Neural crest cell (in vitro differentiated cells): Measurements from ENCODE around the gene C5orf52. TPM values are rescaled to one million over a fixed set of nuclear protein-coding genes. Genes with fewer than 3 reads are reported as not detected.

Experiments used
- DNase-seq: peaks from one replicate; pipeline ENCODE4 v3.0.0; 2021; ENCODE audit warnings: low read depth, mixed read lengths, low spot score
- H3K27ac Mint-ChIP-seq: one replicate; pipeline ENCODE4 v1.8.0; 2021; ENCODE audit warnings: mild to moderate bottlenecking, mixed read lengths; ENCODE audit not compliant: unreplicated experiment
- H3K27me3 Mint-ChIP-seq: 2 replicates; pipeline ENCODE4 v1.8.0; 2021; ENCODE audit warnings: low read depth, mild to moderate bottlenecking, mixed read lengths
- H3K36me3 Mint-ChIP-seq: 2 replicates; pipeline ENCODE4 v1.8.0; 2021; ENCODE audit warnings: low read depth, mild to moderate bottlenecking, mixed read lengths
- H3K4me1 Mint-ChIP-seq: 2 replicates; pipeline ENCODE4 v1.8.0; 2021; ENCODE audit warnings: mixed read lengths
- H3K4me3 Mint-ChIP-seq: one replicate; pipeline ENCODE4 v1.8.0; 2021; ENCODE audit warnings: mild to moderate bottlenecking, mixed read lengths
- H3K9me3 Mint-ChIP-seq: 2 replicates; pipeline ENCODE4 v1.8.0; 2021; ENCODE audit warnings: mixed read lengths
- total RNA-seq: library from RNA; stranded (reverse); gene quantifications from 2 replicates; pipeline ENCODE4 v1.2.1, GENCODE V29; 2021
- TF ChIP-seq, protein P1 (sequence below): fragments of 200-600 bp; sonication (generic); conservative IDR thresholded peaks from 2 replicates; pipeline ENCODE4 v1.5.0; 2021; ENCODE audit warnings: antibody characterized with exemption, mild to moderate bottlenecking

C5orf52 gene
- total RNA-seq, 1 donor from 2014 or later: not detected

DNA sequence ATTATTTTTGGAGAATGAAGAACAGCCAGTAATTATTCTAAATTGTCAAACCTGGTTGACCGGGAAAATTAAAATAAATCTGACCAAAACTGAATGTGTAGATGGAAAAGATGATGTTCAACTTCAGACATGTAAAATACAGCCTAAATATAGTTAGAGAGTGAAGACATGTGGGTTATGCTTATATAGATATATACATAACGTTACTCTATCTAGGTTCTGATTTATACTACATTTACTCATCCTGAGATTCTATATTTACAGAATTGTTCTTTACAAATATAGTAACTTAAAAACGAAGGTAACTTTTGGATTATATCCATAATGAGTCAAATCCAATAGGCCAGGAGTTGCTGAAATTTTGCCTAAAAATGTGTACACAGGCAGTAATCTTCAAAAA is 39.1 kb downstream of the C5orf52 start:
- no peaks in the 10 kb centered on the region for H3K27me3 Mint-ChIP-seq
- no peaks in the 10 kb centered on the region for H3K4me1 Mint-ChIP-seq
- no peaks in the 10 kb centered on the region for H3K9me3 Mint-ChIP-seq
- DNase-seq: no peak
- H3K36me3 Mint-ChIP-seq: no peaks in the 10 kb centered on the region
- H3K4me3 Mint-ChIP-seq: no peak overlapping the region
- H3K27ac Mint-ChIP-seq: no peak overlapping the region
- TF ChIP-seq, protein P1, sequence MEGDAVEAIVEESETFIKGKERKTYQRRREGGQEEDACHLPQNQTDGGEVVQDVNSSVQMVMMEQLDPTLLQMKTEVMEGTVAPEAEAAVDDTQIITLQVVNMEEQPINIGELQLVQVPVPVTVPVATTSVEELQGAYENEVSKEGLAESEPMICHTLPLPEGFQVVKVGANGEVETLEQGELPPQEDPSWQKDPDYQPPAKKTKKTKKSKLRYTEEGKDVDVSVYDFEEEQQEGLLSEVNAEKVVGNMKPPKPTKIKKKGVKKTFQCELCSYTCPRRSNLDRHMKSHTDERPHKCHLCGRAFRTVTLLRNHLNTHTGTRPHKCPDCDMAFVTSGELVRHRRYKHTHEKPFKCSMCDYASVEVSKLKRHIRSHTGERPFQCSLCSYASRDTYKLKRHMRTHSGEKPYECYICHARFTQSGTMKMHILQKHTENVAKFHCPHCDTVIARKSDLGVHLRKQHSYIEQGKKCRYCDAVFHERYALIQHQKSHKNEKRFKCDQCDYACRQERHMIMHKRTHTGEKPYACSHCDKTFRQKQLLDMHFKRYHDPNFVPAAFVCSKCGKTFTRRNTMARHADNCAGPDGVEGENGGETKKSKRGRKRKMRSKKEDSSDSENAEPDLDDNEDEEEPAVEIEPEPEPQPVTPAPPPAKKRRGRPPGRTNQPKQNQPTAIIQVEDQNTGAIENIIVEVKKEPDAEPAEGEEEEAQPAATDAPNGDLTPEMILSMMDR: no peak

DNA sequence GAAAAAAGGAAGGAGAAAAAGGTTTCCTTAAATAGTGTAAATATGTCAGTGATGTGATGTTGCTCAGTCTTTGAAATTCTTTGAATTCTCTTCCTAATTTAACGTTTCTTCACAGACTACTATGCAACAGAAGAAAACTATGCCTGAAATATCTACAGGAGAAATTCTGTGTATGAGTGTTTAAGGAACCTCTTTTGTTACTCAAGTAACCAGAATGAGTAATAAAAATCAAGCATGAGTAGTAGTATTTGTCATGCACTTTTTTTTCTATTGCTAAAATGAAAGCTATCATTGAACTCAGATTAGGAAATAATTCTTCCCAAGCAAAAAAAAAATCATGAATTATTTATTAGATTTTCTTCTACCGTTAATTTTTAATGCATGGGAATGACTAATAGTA is 39.5 kb downstream of the C5orf52 start:
- Mint-ChIP-seq H3K27ac (no peak overlapping the region), H3K9me3 (no peaks in the 10 kb centered on the region), H3K4me1 (no peaks in the 10 kb centered on the region), H3K27me3 (no peaks in the 10 kb centered on the region), H3K4me3 (no peak overlapping the region), H3K36me3 (no peaks in the 10 kb centered on the region)
- TF ChIP-seq, protein P1: no peak
- no peak for DNase-seq

DNA sequence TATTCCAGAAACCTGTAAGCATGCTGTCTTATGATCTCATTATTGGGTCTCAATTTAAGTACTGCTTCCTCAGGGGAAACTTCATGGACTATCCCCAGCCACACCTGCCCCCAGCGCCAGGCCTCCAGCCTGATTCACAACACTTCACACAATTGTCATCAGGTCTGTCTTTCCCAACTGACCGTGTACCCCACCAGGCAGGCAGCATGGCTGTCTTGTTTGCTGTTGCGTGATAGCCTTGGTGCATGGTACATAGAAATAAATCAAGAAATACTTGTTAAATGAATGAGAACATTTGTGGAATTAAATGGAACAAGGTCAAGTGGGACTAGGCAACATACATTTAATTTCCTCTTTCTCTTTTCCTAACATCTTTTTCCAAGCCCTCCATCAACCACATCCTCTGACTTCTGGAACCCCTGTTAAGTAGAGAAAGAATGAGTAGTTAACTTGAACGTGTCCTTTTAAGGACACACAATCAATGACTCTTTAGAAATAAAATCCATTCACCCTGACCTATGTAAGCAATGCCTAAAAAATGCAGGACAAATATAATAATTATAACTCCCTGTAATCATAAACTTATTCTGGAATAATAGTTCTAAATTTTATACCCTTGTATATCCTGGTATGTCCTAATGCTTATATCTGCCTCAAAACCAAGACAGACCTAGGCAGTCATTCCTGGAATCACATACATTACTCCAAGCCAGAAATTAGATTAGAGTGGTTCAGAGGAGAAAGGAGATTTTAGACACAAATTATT is 42.7 kb downstream of the C5orf52 start:
- DNase-seq: no peak
- Mint-ChIP-seq H3K27ac (no peak overlapping the region), H3K9me3 (no peaks in the 10 kb centered on the region), H3K36me3 (no peaks in the 10 kb centered on the region), H3K27me3 (no peaks in the 10 kb centered on the region), H3K4me1 (peaks cover 5% of the 10 kb centered on the region), H3K4me3 (no peak overlapping the region)
- TF ChIP-seq, protein P1: no peak

DNA sequence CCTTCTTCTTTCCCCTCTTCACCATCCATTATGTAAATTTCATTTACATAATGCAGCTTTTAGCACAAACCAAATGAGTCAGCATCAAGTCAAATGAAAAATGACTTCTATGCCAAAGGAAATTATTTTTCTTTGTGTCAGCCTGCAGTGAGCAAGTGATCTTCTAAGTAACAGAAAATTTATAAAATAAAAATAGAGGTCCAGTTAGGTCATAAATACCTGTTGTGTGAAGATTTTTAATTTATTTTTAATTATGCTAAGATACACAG is 43.2 kb downstream of the C5orf52 start:
- Mint-ChIP-seq H3K36me3 (no peaks in the 10 kb centered on the region), H3K9me3 (no peaks in the 10 kb centered on the region), H3K27ac (no peak overlapping the region), H3K4me1 (peaks cover 5% of the 10 kb centered on the region), H3K27me3 (no peaks in the 10 kb centered on the region), H3K4me3 (no peak overlapping the region)
- no peak for DNase-seq
- TF ChIP-seq, protein P1: no peak

DNA sequence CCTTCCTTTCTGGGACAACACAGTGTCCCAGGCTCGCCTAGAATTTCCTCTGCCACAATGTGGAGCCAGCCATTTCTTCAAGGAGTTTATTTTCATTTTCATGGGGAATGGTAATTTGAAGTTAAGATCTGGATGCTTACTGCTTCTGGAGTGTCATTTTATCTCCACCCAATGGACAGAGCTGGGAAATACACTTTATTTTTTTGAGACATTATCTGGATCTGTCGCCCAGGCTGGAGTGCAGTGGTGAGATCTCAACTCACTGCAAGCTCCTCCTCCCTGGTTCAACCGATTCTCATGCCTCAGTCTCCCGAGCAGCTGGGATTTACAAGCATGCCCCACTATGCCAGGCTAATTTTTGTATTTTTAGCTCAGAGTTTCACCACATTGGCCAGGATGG is 47.2 kb downstream of the C5orf52 start:
- H3K9me3 Mint-ChIP-seq: peaks cover under 1% of the 10 kb centered on the region
- H3K27ac Mint-ChIP-seq: peak overlapping the region; percentile 79
- TF ChIP-seq, protein P1: peak; percentile 69
- H3K4me1 Mint-ChIP-seq: peaks cover 5% of the 10 kb centered on the region
- DNase-seq: no peak
- H3K27me3 Mint-ChIP-seq: no peaks in the 10 kb centered on the region
- H3K4me3 Mint-ChIP-seq: no peak overlapping the region
- H3K36me3 Mint-ChIP-seq: peaks cover 5% of the 10 kb centered on the region
